HG02852 (cell line): Measurements from ENCODE around the gene SDCBP2.

Experiments
- ATAC-seq: cut with Tn5 transposase; IDR thresholded peaks from one replicate; pipeline ENCODE4 v1.9.1; 2021; ENCODE audit warnings: mild to moderate bottlenecking, moderate library complexity; ENCODE audit not compliant: unreplicated experiment

The SDCBP2 gene

DNA sequence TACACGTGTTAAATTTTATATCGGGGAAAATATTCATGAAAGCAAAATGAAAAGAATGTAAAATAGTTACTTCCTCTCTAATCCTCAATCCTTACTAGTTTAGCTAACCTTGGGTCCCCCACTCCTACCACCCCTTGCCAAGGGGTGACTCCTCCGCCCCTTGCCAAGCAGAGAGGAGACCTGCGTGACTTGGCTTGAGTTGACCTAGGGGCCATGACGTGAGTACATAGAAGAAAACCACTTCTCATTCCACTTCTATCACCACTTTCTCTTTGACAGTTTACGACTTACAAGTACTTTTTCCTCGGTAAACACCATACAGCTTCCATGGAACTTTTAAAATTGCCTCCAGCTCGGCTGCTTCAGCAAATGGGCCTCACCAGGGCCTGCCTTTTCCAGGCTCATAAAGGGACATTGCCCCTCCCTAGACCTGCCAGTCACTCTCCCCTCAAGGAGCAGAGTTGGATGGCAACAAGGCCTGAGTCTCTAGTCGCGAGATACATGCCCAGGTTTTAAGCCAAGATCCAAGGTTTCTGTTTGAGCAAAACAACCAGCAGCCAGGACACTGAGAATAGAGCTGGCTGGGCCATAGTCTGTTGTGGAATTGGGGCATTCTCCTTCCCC, 29.9 kb downstream of the SDCBP2 start:
- ATAC-seq, result no peak

DNA sequence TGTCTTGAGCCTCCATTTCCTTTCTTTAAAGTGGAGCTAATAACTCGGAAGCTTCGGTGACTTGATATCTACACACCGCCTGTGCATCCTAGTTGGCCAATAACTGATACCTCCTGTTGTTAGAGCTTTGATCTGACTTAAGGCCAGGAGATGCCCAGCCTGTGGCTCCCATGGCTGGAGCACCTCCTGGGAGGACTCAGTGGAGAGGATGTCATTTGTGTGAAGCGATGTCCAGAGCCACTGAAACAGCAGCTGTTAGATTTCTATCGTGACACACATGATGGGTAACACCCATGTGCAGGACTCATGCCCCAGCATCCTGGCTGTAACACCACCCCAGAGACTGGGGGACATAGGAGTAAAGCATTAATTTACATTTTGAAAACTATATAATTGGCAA, 30.8 kb downstream of the SDCBP2 start:
- ATAC-seq, result no peak

DNA sequence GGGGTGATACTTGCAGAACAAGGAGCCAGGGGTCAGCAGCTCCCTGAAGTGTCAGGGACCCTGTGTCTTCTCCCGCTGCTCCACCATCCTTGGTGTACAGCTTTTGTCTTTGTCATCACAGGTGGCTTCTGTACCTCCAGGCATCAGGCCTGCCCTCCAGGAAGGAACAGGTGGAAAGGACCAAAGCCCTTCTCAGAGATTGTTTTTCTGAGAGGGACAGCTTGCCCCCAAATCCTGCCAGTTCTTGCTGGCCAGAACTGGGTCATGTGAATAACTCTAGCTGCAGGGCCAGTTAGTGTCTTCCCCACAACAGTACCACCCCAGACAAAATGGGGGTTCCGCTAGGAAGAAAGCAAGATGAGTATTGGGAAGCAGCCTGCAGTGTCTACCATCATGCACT, 31.5 kb downstream of the SDCBP2 start:
- ATAC-seq, result no peak

DNA sequence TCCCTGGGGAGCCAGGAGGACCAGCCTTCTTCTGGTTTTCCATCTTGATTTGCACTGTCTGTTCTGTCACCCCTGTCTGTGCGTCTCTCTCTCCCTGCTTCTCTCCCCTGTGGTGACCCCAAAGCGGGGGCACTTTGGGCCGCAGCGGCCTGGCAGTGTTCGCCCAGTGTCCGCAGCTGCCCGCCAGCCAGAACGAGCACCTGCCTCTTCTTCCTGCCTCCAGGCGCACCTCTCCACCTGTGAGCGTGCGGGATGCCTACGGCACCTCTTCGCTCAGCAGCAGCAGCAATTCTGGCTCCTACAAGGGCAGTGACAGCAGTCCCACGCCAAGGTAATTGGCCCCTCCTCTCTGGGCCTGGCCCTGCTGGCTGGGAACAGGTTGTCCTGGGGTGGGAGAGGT, 32.0 kb downstream of the SDCBP2 start:
- no peak for ATAC-seq

DNA sequence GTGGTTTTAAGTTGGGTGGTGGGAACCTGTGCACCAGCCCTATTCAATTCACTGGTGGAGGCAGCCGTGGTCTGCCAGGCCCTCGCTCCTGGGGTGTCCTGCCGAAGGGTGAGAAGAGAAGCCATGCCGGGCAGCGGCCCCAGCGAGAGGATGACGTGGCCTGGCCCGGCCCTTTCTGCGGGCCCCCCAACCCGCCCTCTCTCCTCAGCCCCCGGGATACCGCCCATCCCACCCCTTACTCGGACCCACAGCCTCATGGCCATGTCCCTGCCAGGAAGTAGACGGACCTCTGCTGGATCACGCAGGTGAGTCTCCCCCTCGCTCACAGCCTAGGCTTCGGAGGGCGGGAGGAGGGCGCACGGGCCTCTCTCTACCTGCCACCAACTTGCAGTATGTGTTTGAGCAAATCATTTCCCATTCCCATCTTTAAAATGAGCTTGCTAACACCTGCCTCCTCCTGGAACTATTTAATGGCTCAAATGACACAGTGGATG, 32.8 kb downstream of the SDCBP2 start:
- ATAC-seq, result no peak

DNA sequence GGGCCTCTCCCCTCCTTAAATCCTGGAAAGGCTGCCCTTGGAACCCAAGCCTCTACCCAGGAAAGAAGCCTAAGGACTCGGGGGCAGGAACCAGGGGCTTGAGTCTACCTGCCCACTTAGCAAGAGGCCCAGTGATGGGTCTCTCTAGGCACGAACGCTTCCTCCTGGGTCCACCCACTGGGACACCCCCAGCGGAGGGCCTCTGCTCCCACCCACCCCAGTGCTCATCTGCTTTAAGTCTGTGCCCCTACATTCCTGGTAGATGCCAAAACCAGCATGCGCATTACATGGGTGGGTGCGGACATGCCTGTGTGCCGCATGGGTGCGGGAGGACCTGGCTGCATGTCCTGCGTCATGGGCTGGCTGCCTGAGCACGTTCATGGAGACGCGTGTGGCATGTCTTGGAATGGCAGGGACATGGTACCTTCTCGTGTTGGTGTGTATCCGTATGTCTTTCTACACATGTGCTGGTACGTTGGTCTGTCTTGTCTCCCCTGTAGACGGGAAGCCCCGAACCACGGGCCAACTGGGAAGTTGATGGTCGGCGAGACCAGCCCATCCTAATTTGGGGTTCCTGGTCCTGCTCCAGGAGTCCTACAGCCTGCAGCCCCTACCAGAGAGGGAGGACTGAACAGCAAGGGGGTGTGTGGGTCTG, 33.5 kb downstream of the SDCBP2 start:
- ATAC-seq, result no peak

DNA sequence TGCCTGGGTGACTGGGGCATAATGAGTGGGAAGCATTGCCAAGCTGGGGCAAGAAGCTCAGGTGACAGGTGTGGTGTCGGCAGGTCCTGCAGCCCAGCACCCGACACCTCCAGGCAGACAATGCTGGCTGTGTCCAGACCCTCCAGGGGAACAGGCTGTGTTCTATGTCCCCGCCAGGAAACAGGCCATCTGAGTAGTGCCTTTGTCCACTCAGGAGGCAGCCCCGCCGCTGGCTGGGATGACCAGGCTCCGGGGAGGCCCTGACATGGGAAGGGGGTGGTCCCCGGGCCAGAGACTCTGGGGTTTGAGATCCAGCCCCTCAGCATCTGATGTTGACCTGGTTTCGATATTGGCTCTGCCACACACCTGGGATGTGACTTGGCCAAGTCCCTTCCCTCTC, 34.4 kb downstream of the SDCBP2 start:
- ATAC-seq, result no peak

DNA sequence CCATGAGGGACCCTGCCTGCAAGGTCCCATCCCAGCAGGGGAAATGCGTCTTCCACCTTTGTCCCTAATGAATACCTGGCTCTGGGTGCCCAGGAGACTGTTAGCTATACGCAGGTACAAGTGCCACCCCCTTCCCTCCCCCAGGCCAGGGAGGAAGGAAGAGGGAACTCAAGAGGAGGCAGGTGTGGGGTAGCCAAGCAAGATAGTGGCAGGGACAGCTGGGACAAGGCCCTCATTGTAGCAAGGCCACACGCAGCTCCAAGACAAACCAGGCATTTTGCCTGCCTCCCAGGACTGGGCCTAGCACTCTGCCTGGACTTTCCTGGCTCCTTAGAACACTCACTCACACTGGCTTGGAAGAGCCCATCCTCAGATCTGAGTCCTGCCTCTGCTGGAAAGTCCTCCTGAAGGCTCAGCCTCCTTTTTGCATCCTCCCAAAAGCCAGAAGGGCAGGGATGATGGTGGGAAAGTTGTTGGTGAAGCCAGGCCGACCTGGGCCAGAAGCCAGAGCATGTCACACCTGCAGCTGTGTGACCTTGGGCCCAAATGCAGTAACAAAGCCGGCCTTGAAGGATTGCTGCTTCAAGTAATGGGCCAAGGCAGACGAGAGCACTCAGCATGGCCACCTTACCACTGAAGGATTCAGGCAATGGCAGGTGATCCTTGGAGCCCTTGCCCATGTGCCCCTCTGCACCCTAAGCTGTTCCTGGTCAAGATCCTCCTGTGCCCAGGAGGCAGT, 35.1 kb downstream of the SDCBP2 start:
- ATAC-seq, result no peak

DNA sequence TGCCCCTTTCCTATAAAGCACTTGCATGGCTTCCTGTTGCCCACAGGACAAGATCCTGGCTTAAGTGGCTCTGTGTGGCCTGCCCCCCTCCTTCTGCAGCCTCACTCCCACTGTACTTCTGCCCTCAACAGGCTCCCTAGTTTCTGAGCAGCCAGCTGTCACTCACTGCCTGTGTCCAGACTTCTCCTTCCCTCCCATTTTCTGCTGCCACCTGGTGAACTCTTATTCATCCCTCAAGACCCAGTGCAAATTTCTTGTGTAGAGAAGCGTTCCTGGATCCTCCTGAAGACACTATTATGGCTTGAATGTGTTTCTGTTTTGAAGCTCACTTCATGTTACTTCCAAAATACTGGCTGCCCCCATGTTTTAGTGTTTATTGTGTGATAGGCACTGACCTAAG, 36.3 kb downstream of the SDCBP2 start:
- no peak for ATAC-seq

DNA sequence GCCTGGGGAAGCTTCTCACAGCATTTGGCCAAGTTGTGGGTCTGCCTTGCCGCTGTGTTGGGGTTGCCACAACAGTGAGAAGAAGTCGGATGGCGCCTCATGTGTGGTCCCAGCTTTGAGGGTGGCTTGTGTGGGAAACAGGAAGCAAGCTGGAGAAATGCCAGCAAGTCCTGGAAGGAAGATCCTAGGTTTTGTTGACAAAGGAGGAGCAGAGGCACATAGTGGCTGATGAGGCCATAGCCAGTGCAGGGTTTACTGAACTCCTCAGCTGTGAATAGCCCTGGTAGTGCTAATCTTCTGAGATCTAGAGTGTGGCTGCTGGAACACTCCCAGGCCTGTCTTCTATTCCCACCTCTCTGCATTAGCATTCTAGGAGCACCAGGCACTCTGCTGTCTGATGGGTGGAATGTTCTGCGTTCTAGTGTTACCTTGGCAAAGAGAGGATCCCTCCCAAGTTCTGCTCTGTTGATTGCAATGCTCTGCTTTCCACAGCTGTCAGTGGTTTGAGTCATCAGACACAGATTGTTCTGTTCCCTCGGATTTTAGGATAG, 37.7 kb downstream of the SDCBP2 start:
- ATAC-seq, result no peak

DNA sequence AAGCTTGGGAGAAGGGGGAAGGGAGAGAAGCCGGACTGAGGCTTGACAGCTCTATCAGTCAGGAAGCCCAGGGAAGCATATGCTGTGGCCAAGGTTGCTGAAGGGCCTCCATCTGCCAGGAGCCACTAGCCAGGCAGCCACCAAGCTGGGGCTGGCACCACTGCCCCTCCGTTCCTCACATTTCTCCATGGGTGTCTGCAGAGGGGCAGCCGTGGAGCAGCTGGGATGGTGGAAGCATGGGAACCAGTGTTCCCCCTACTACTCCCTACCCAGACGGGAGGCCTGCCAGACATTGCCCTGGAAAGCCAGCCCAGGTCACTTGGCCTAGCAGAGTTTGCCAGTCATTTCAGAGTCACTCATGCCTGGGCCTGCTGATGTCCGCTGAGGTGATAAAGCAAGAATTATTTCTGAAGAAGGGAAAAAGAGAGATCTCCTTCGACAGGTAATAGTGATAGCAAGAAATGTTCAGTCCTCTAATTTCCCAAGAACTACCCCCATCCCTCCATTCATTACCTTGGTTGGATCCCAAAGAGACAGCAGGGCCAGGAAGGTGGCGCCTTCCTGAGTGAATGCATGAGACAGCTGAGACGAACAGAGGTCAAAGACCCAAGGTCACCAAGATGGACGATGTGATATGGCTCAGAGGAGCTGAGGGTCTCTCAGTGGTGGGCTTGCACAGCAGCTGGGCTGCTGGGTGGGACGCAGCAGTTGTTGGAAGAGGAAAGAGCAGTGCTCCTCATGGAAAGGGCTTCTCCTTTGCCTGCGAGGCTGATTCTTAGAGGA, 41.0 kb downstream of the SDCBP2 start:
- no peak for ATAC-seq

DNA sequence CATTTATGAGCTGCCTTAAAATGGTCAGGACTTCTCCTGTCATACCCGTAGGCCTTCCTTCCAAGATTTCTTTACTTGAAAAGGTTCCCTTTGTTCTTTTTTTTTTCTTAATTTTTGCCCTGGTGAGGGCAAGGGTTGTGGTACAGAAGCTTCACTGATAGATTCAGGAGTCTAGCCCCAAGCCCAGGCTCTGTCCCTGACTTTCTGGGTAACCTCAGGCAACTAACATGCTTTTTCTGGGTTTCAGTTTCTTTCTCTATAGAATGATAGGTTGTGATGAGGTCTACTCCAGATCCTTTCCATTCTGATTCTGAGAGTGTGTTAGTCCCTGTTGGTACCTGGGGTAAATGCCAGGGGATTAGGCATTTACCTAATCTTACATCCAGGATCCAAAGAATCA, 41.6 kb downstream of the SDCBP2 start:
- no peak for ATAC-seq

DNA sequence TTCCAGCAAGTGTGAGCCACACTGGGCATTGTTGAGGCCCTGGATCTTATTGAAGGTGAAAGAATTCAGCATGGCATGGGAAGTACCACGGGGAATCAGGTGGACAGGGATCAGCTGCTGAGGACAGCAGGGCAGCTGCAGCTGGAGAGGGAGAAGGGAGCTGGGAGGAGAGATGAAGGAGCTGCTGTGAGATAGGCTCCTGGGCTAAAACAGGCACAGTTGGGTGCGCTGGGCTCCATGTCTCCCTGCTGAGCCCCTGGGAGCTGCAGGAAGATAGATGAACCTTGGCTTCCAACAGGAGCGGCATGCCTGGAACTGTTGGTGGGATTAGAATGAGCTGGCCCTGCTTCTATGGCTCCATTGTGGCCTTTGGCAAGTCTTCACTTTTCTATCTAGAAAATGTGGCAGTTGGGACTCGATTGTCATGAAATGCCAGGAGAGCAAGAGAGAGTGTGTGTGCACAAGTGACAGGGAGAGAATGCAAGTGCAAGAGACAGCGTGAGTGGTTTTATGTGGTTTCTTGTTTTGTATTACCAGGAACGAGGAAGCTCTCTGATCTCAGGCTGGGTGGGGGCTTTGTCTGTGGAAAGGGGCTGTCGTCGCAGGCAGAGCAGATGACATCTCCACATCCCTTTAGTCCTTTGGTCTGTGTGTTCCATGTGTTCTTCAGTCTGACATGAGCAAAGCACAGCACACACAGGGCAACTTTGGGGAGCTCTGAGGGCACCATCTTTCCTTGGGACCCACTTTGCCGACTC, 42.5 kb downstream of the SDCBP2 start:
- no peak for ATAC-seq

DNA sequence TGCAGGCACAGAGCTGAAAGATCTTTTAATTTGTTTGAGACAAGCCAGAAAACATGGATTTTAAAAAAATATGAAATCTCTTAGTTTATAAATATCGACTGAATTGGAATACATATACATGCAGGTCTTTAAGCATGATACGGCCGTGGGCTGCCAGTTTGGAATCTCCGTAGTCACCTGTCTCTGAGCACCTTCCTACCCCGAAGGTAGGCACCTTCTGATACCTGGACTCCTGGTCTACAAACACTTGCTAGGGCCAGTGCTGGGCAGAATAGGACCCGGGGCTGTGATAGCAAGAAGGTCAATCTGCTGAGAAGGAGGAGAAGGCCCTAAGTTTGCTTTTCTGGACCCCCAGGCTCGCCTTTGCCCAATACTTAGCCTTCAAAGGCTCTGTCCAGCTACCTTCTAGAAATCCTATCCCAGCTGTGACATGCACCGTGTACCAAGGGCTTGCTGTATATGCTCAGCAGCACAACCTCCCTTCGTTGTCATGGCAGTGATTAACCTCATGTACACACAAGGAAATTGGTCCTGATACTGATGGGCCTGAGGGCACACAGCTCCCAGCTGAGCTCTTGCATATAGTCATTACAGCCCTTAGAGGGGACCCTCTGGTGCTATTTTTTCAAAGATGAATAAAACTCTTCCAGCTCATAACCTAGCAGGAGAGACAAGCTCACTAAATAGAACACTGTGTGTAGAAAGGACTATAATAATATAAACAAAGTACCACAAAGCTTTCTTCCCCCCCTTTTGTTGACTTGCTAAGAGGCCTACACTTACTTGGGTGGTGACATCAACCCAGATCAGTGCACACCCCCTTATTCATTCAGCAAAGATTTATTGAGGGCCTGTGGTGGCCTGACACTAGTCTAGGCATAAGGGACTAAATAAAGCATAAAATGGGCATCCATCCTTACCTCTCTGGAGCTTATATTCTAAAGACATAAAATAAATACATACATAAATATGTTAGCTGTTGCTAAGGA, 45.1 kb downstream of the SDCBP2 start:
- no peak for ATAC-seq

DNA sequence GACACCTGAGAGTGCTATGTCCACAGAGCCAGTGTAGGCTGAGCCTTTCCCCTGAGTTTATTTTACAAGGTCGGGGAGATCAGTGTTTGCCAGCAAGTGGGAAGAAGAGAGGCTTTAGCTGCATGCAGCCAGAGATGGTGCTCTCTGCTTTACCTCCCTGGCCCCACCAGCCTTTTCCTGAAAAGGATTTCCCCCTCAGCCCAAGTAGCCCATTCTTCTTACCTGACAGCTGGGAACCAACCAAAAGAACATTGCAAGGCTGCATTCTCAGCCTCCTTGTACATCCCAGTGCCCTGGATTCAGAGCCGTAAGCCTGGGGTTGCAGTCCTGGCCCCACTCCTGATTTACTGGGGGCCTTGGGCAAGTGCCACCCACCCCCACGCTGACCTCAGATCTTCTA, 46.0 kb downstream of the SDCBP2 start:
- no peak for ATAC-seq

DNA sequence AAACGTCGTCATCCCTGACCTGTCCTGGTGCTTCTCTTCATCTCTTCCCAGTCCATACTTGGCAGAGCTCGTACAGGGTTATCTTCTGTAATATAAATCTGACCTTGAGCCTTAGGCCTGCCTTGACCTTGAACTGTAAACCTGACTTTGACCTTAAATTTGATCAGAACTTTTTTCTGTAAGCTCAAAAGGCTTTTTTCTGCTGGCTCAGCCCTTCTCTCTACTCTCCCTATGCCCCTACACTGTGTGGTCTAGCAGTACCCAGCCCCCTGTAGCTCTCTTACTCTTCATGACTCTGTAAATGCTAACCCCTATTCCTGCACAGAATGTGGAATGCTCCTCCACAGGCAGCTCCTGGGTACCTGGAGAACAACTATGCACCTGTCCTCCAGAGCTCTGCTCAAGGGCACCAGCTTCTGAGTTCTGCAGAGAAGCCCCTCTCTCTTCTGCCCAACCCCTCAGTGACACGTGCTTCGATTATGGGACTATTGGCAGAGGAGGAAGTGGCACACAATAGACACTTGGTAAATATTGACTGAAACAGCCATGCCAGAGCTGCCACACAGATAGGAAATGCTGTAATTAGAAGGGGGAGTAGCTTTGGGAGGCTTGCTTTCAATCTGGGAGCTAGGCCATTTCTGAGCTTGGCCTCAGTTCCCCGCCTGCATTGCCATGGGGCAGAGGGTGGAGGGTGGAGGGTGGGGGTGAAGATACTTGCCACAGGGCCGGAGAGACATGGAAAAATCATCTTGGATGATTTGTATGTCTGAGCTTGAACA, 47.5 kb downstream of the SDCBP2 start:
- ATAC-seq, result no peak

DNA sequence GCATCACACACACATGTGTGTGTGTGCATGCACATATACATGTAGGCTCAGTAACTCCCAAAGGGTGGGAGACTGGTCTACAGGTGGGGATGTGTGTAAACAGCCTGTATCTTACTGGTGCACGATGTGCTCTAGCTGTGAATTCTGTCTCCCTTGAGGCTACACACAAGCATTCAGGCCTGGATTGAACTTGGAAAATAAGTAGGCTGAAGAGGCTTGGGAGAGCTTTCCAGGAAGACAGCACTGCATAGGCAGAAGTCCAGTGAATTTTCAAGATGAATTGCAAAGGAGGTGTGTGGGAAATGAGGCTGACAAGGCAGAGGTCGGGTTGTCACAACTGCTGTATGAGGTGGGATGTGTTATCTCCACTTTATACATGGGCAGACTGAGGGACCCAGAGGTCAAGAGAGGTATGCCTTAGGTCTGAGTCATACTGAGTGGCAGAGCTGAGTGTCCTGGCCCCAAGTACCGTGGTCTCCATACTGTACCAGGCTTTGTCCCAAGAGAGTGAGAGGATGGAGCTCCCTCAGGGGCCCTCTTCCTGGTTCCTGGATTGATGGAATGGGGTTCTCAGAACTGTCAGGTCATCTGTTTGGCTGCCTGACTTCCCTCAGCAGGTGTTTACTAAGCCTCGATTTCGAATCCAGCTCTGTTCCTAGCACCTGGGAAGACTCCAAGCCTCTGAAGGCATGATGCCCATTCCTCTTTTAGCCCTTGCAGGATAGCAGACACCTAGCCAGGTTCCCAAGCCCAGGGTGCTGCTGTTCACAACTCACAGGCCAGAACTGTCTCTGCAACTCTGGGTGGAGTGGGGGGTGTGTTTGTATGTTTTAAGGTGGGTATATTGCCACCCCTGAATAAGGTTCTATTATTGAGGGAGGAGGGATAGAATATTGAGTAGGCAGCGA, 48.5 kb downstream of the SDCBP2 start:
- ATAC-seq, result no peak
